Measurements from ENCODE around the gene TMEM132E. TPM values are rescaled to one million over a fixed set of nuclear protein-coding genes. Genes with fewer than 3 reads are reported as not detected.

TMEM132E gene
- total RNA-seq, 1 experiment from 2014 or later = 0.42 TPM

DNA sequence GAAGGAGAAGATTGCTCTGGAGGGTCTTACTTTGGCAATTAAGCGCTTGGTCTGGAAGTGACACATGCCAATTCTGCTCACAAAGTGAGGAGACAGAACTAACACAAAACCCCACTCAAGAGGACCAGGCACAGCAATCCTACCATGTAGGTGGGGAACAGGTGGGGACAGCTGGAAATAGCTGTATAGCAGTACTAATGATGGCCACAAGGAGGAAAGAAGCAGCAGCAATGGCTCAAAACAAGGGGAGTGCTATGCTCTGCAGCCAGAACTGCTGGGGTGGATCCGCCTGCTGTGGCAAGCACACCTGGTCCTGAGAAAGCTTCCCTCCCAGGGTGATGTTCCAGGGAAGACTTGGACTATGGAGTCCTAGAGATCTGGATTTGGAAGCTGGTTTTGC lies 17.0 kb upstream of the TMEM132E start:
- no peak overlapping the region for H2AK5ac ChIP-seq (ENCODE audit: insufficient read length, low read length)

More for the DNA sequence above, 17.0 kb upstream of the TMEM132E start:
- no peak overlapping the region for H2BK15ac ChIP-seq (ENCODE audit: low read depth, low read length)
- H3K9me3 ChIP-seq (ENCODE audit: control insufficient read depth, low read depth, low read length) = no peaks in the 10 kb centered on the region
- H3T11ph ChIP-seq (ENCODE audit: low read length) = no peak overlapping the region
- DNase-seq = peak; percentile 69
- H3K14ac ChIP-seq (ENCODE audit: insufficient read depth, low read length) = no peak overlapping the region
- TF ChIP-seq, protein P1, sequence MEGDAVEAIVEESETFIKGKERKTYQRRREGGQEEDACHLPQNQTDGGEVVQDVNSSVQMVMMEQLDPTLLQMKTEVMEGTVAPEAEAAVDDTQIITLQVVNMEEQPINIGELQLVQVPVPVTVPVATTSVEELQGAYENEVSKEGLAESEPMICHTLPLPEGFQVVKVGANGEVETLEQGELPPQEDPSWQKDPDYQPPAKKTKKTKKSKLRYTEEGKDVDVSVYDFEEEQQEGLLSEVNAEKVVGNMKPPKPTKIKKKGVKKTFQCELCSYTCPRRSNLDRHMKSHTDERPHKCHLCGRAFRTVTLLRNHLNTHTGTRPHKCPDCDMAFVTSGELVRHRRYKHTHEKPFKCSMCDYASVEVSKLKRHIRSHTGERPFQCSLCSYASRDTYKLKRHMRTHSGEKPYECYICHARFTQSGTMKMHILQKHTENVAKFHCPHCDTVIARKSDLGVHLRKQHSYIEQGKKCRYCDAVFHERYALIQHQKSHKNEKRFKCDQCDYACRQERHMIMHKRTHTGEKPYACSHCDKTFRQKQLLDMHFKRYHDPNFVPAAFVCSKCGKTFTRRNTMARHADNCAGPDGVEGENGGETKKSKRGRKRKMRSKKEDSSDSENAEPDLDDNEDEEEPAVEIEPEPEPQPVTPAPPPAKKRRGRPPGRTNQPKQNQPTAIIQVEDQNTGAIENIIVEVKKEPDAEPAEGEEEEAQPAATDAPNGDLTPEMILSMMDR (conservative IDR thresholded peaks at IDR 0.05) = peak; percentile 70
- no peaks in the 10 kb centered on the region for H3K79me2 ChIP-seq (ENCODE audit: insufficient read depth, low read length)
- no peaks in the 10 kb centered on the region for H3K9me3 Mint-ChIP-seq
- no peak overlapping the region for H3K27ac Mint-ChIP-seq
- H3K79me1 ChIP-seq (ENCODE audit: insufficient read depth, low read depth, low read length, poor library complexity, severe bottlenecking) = no peaks in the 10 kb centered on the region
- WGBS (ENCODE audit: extremely low coverage, insufficient read length, low lambda C conversion rate) = no CpG with 5 or more reads among the region's 2 CpGs
- no peak overlapping the region for H3K4ac ChIP-seq (ENCODE audit: low read depth, low read length)
- no peak overlapping the region for H2BK12ac ChIP-seq (ENCODE audit: insufficient read length, low read depth, low read length)
- no peak overlapping the region for H3K4me3 Mint-ChIP-seq
- H2BK20ac ChIP-seq (ENCODE audit: low read depth, low read length, poor library complexity, severe bottlenecking) = no peak overlapping the region
- H3K27me3 ChIP-seq (ENCODE audit: insufficient read depth, low read length) = no peaks in the 10 kb centered on the region; the same call in 1 of the 2 replicates
- H3K23ac ChIP-seq (ENCODE audit: insufficient read length, low read depth, low read length) = no peak overlapping the region
- no peak overlapping the region for H3K18ac ChIP-seq (ENCODE audit: insufficient read length, low read depth, low read length)
- H3K27me3 Mint-ChIP-seq (ENCODE audit: low read depth) = peaks cover 4% of the 10 kb centered on the region
- H2BK120ac ChIP-seq (ENCODE audit: low read depth, low read length, poor library complexity, severe bottlenecking) = no peak overlapping the region
- H3K9ac ChIP-seq (ENCODE audit: extremely low read depth, insufficient read length, low read length) = no peak overlapping the region
- H2AFZ ChIP-seq (ENCODE audit: low read length) = no peak overlapping the region
- no peak overlapping the region for H2BK5ac ChIP-seq (ENCODE audit: insufficient read length, low read length)
- H4K91ac ChIP-seq (ENCODE audit: insufficient read length, low read depth, low read length) = no peak overlapping the region
- H4K5ac ChIP-seq (ENCODE audit: insufficient read length, low read depth, low read length) = no peak overlapping the region
- H4K8ac ChIP-seq (replicated peaks; ENCODE audit: insufficient read length, low read depth, low read length) = no peak overlapping the region
- no peak overlapping the region for H3K27ac ChIP-seq (ENCODE audit: insufficient read length, low read depth, low read length)
- H3K56ac ChIP-seq (ENCODE audit: insufficient read length, low read depth, low read length) = no peak overlapping the region
- no peaks in the 10 kb centered on the region for H3K4me1 ChIP-seq (ENCODE audit: insufficient read depth, low read length)
- no peaks in the 10 kb centered on the region for H3K4me1 Mint-ChIP-seq
- no peaks in the 10 kb centered on the region for H4K20me1 ChIP-seq (ENCODE audit: control insufficient read depth, insufficient read depth, insufficient read length)
- H3K4me2 ChIP-seq (ENCODE audit: insufficient read depth, insufficient read length, low read length) = no peak overlapping the region
- H3K36me3 Mint-ChIP-seq (ENCODE audit: insufficient read depth in 1 of 3, low read depth in 3 of 3) = no peaks in the 10 kb centered on the region
- no peaks in the 10 kb centered on the region for H3K23me2 ChIP-seq (ENCODE audit: insufficient read length, low read depth, low read length, poor library complexity, severe bottlenecking)
